Testis (tissue), 3 donors: ENCODE results near the gene LARP4. TPM values are rescaled to one million over a fixed set of nuclear protein-coding genes. Genes with fewer than 3 reads are reported as not detected.
"Not testable (repeated sequence)": the region's sequence is repeated elsewhere in the genome, so short reads cannot be mapped to it uniquely, and the experiment has no call there.

Experiments
- DNase-seq: peaks from one replicate; pipeline ENCODE4 v3.0.0-alpha.2; 2019
- H3K27ac ChIP-seq, 2 donors: fragments of 200-600 bp; sonication (generic); one replicate each; pipeline ENCODE4 v1.5.1; 2019
- H3K27me3 ChIP-seq: fragments of 200-600 bp; sonication (generic); one replicate; pipeline ENCODE4 v1.5.1; 2019
- H3K36me3 ChIP-seq: fragments of 200-600 bp; sonication (generic); one replicate; pipeline ENCODE4 v1.5.1; 2017; ENCODE audit warnings: low read depth; ENCODE audit errors: missing control alignments
- H3K4me1 ChIP-seq: fragments of 200-600 bp; sonication (generic); one replicate; pipeline ENCODE4 v1.5.1; 2019
- H3K4me3 ChIP-seq, 2 donors: fragments of 200-600 bp; sonication (generic); one replicate each; pipeline ENCODE4 v1.5.1; 2017 to 2019
- H3K9me3 ChIP-seq: fragments of 200-600 bp; sonication (generic); one replicate; pipeline ENCODE4 v1.5.1; 2017
- CTCF ChIP-seq, 3 experiments: fragments of 450-650 bp in 2 of 3; fragments of 200-600 bp in 1 of 3; sonication (generic) in 1 of 3; IDR thresholded peaks; one replicate each; pipeline ENCODE4 v1.5.1; 2016 to 2019; ENCODE audit warnings: antibody characterized with exemption in 3 of 3, mild to moderate bottlenecking in 2 of 3, moderate library complexity in 1 of 3
- POLR2A ChIP-seq: fragments of 450-650 bp; IDR thresholded peaks from one replicate; pipeline ENCODE4 v1.6.1; 2017; ENCODE audit warnings: antibody characterized with exemption, mild to moderate bottlenecking, moderate library complexity
- WGBS, 2 donors: methylation state at CpG; one replicate each; pipeline ENCODE4 v1.1.5; 2018; 5-methylcytosine and 5-hydroxymethylcytosine counted together
- intact Hi-C: fragments of 100-400 bp; cut with DNase I; formaldehyde crosslinking; loops from one replicate; pipeline ENCODE4 v1.15.1; 2023; ENCODE audit warnings: low total_unique reads
- polyA plus RNA-seq: library from polyadenylated mRNA; stranded (reverse); fragments of 350-450 nt; fragmentation: Illumina TruSeq; extraction: RNeasy Lipid Tissue Mini Kit (QIAGEN cat#74804); gene quantifications from one replicate; pipeline ENCODE4 v1.2.3, GENCODE V29; 2014; ENCODE audit warnings: low read depth, low replicate concordance; ENCODE audit not compliant: insufficient read depth
- total RNA-seq, 2 donors: library from RNA; depleted of rRNA; stranded (reverse); fragments of >200 nt; gene quantifications; one replicate each; pipeline ENCODE4 v1.2.3, GENCODE V29; 2016

LARP4 gene
- total and polyA plus RNA-seq, 3 donors from 2014 or later = 20.9 to 38.3 (median 34.1) TPM

- no peak overlapping the region for H3K4me3 ChIP-seq
- H3K36me3 ChIP-seq = no peaks in the 10 kb centered on the region
- no peaks in the 10 kb centered on the region for H3K27me3 ChIP-seq
- H3K9me3 ChIP-seq = no peaks in the 10 kb centered on the region
- H3K4me1 ChIP-seq = peaks cover 27% of the 10 kb centered on the region
- no peak for TF ChIP-seq CTCF (IDR thresholded peaks at IDR 0.05)
- TF ChIP-seq POLR2A = no peak
- no peak for DNase-seq
- 86 to 89% methylated on average over 11 of the region's 11 CpGs for WGBS, 2 donors
- H3K27ac ChIP-seq = no peak overlapping the region
- intact Hi-C loops = no loop called here
Observed at GRCh38 chr12:50518090-50518489, 117.4 kb downstream of the LARP4 start.

- H3K4me1 ChIP-seq = peaks cover 27% of the 10 kb centered on the region
- 77 to 81% methylated on average over 1 of the region's 1 CpG for WGBS, 2 donors
- TF ChIP-seq POLR2A (no peak), CTCF (IDR thresholded peaks at IDR 0.05) (no peak)
- H3K27me3 ChIP-seq = no peaks in the 10 kb centered on the region
- H3K36me3 ChIP-seq = no peaks in the 10 kb centered on the region
- no peak overlapping the region for H3K4me3 ChIP-seq
- intact Hi-C loops = no loop called here
- no peak overlapping the region for H3K27ac ChIP-seq
- DNase-seq = no peak
- no peaks in the 10 kb centered on the region for H3K9me3 ChIP-seq
Observed at GRCh38 chr12:50519353-50519752, 118.7 kb downstream of the LARP4 start.

- intact Hi-C loops = no loop called here
- DNase-seq = peak; percentile 46
- TF ChIP-seq CTCF (IDR thresholded peaks at IDR 0.05) (no peak), POLR2A (no peak)
Observed at GRCh38 chr12:50520416-50521207, 119.9 kb downstream of the LARP4 start.

GRCh38 chr12:50521781-50522180 lies 121.1 kb downstream of the LARP4 start:
- H3K9me3 ChIP-seq, H3K27me3 ChIP-seq, H3K36me3 ChIP-seq, intact Hi-C loops, H3K4me3 ChIP-seq, DNase-seq: not testable (repeated sequence)
- Histone ChIP-seq H3K27ac (peak overlapping the region in 1 of 2 donors; percentile 74), H3K4me1 (peaks cover 23% of the 10 kb centered on the region)
- 98 to 99% methylated on average over 4 of the region's 4 CpGs for WGBS, 2 donors

More at GRCh38 chr12:50520416-50521207, 119.9 kb downstream of the LARP4 start:
- Histone ChIP-seq H3K4me1 (peaks cover 23% of the 10 kb centered on the region), H3K27ac (peak overlapping the region in 1 of 2 donors; percentile 74), H3K4me3 (no peak overlapping the region), H3K9me3 (no peaks in the 10 kb centered on the region), H3K27me3 (no peaks in the 10 kb centered on the region), H3K36me3 (no peaks in the 10 kb centered on the region)
- 31 to 45% methylated on average over 8 of the region's 8 CpGs for WGBS, 2 donors

GRCh38 chr12:50523772-50524171 lies 123.1 kb downstream of the LARP4 start:
- no peaks in the 10 kb centered on the region for H3K9me3 ChIP-seq
- DNase-seq = no peak
- H3K4me1 ChIP-seq = peaks cover 11% of the 10 kb centered on the region
- intact Hi-C loops = no loop called here
- no peaks in the 10 kb centered on the region for H3K27me3 ChIP-seq
- 86 to 88% methylated on average over 1 of the region's 1 CpG for WGBS, 2 donors
- TF ChIP-seq CTCF (IDR thresholded peaks at IDR 0.05) (no peak), POLR2A (no peak)
- H3K27ac ChIP-seq = no peak overlapping the region
- H3K36me3 ChIP-seq = no peaks in the 10 kb centered on the region
- H3K4me3 ChIP-seq = no peak overlapping the region
